ENCODE data around the gene SYNPO2.

Gene SYNPO2

GRCh38 chr4:118988635-118988972, 100.0 kb downstream of the SYNPO2 start:
- TF ChIP-seq CTCF (conservative IDR thresholded peaks at IDR 0.05; ENCODE audit: low read depth, low read length): no peak
- H3K4me3 ChIP-seq (ENCODE audit: low read length): no peak overlapping the region

GRCh38 chr4:118989098-118990080, 100.7 kb downstream of the SYNPO2 start:
- DNase-seq (ENCODE audit: low read depth): peak; percentile 18
- H3K4me3 ChIP-seq (ENCODE audit: low read length): no peak overlapping the region
- no peak for TF ChIP-seq CTCF (conservative IDR thresholded peaks at IDR 0.05; ENCODE audit: low read depth, low read length)

More at GRCh38 chr4:118988635-118988972, 100.0 kb downstream of the SYNPO2 start:
- no peak for DNase-seq (ENCODE audit: low read depth)

- DNase-seq (ENCODE audit: low read depth): no peak
- no peak for TF ChIP-seq CTCF (conservative IDR thresholded peaks at IDR 0.05; ENCODE audit: low read depth, low read length)
- no peak overlapping the region for H3K4me3 ChIP-seq (ENCODE audit: low read length)
Measured at GRCh38 chr4:118991686-118992085, 103.0 kb downstream of the SYNPO2 start.

- no peak for TF ChIP-seq CTCF (conservative IDR thresholded peaks at IDR 0.05; ENCODE audit: low read depth, low read length)
- no peak overlapping the region for H3K4me3 ChIP-seq (ENCODE audit: low read length)
- no peak for DNase-seq (ENCODE audit: low read depth)
Measured at GRCh38 chr4:118992149-118992548, 103.5 kb downstream of the SYNPO2 start.

GRCh38 chr4:118993333-118993732, 104.7 kb downstream of the SYNPO2 start:
- no peak for DNase-seq (ENCODE audit: low read depth)
- no peak for TF ChIP-seq CTCF (conservative IDR thresholded peaks at IDR 0.05; ENCODE audit: low read depth, low read length)
- H3K4me3 ChIP-seq (ENCODE audit: low read length): no peak overlapping the region

GRCh38 chr4:118994030-118994429, 105.4 kb downstream of the SYNPO2 start:
- no peak for DNase-seq (ENCODE audit: low read depth)
- no peak overlapping the region for H3K4me3 ChIP-seq (ENCODE audit: low read length)
- no peak for TF ChIP-seq CTCF (conservative IDR thresholded peaks at IDR 0.05; ENCODE audit: low read depth, low read length)
